GM21360 (cell line): ENCODE data around the gene EEIG1.

Source experiments
- ATAC-seq: cut with Tn5 transposase; IDR thresholded peaks from one replicate; pipeline ENCODE4 v1.9.1; 2021; ENCODE audit warnings: mild to moderate bottlenecking, moderate library complexity; ENCODE audit not compliant: unreplicated experiment

The EEIG1 gene

GRCh38 chr9:127975376-127976315 is 5.1 kb downstream of the EEIG1 start:
- ATAC-seq, result no peak

- no peak for ATAC-seq
Measured at GRCh38 chr9:127974769-127975261, 6.0 kb downstream of the EEIG1 start.

GRCh38 chr9:127974001-127974768 is 6.6 kb downstream of the EEIG1 start:
- no peak for ATAC-seq

GRCh38 chr9:127973169-127974000 is 7.4 kb downstream of the EEIG1 start:
- no peak for ATAC-seq

- ATAC-seq, result no peak
Measured at GRCh38 chr9:127972236-127972871, 8.4 kb downstream of the EEIG1 start.

- no peak for ATAC-seq
Measured at GRCh38 chr9:127971357-127972235, 9.2 kb downstream of the EEIG1 start.

- ATAC-seq, result peak; percentile 65
Measured at GRCh38 chr9:127970401-127971313, 10.1 kb downstream of the EEIG1 start.

- no peak for ATAC-seq
Measured at GRCh38 chr9:127968700-127969383, 11.9 kb downstream of the EEIG1 start.

GRCh38 chr9:127968042-127968441 is 12.7 kb downstream of the EEIG1 start:
- no peak for ATAC-seq

GRCh38 chr9:127967151-127967809 is 13.5 kb downstream of the EEIG1 start:
- ATAC-seq, result no peak

GRCh38 chr9:127966416-127967150 is 14.2 kb downstream of the EEIG1 start:
- ATAC-seq, result no peak

GRCh38 chr9:127965953-127966352 is 14.8 kb downstream of the EEIG1 start:
- ATAC-seq, result no peak

- no peak for ATAC-seq
Measured at GRCh38 chr9:127963359-127964064, 17.3 kb downstream of the EEIG1 start.

- ATAC-seq, result no peak
Measured at GRCh38 chr9:127963041-127963358, 17.8 kb downstream of the EEIG1 start.

- no peak for ATAC-seq
Measured at GRCh38 chr9:127962278-127962677, 18.5 kb downstream of the EEIG1 start.

- ATAC-seq, result no peak
Measured at GRCh38 chr9:127961613-127962155, 19.1 kb downstream of the EEIG1 start.
